CD4-positive, alpha-beta T cell treated with Interleukin-6 for 4 hours (primary cell): ENCODE measurements around the gene NCOA1.
"Not testable (repeated sequence)": the region's sequence is repeated elsewhere in the genome, so short reads cannot be mapped to it uniquely, and the experiment has no call there.

Source experiments
- DNase-seq: peaks from one replicate; pipeline ENCODE4 v3.0.0-alpha.2; 2020; ENCODE audit warnings: mixed read lengths

Gene NCOA1

DNA sequence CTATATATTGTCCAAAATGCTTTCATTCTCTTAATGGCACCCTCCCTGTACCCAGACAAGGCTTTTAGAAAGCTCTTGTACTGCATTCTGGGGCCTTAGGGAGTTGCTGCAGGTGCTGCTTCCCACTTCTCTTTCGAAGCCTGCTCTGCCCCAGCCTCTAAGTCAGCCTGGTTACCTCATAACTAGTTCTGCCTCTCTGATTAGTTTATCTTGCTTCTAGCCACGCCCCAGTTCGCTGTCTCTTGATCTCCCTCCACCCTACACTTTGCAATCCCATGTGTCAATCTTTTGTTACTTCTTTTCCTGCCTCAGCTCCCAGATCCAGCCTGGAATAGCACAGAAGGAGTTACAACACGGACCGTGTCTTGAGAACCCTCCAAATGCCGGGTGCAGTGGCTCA lies 13.8 kb upstream of the NCOA1 start:
- no peak for DNase-seq

DNA sequence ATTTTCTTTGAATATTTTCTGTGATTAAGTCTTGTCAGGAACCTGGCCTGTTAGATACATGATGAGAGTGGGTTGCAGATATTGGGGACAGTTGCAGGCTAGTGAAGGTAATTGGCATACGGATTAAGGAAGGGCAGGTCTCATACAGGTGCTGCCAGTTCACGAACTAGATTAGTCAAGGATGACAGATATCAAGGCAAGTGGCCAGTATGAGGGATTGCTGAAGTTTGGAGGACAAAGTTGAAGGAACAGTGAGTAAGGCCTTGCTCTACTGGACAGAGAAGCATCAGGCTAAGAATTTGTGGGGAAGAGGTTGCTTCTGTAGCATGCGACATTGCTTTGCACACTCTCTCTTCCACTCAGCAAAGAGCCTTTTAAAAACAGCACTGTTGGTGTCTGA lies 12.8 kb upstream of the NCOA1 start:
- no peak for DNase-seq

DNA sequence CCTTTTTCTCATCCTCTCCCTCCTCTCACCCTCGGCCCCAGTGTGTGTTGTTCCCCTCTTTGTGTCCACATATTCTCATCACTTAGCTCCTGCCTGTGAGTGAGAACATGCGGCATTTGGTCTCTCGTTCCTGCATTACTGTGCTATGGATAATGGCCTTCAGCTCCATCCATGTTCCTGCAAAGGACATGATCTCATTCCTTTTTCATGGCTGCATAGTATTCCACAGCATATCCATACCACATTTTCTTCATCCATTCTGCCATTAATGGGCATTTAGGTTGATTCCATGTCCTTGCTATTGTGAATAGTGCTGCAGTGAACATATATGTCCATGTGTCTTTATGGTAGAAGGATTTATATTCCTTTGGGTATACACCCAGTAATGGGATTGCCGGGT lies 10.8 kb upstream of the NCOA1 start:
- DNase-seq, result no peak

- no peak for DNase-seq
Observed at GRCh38 chr2:24482251-24482971, 8.6 kb upstream of the NCOA1 start.

DNA sequence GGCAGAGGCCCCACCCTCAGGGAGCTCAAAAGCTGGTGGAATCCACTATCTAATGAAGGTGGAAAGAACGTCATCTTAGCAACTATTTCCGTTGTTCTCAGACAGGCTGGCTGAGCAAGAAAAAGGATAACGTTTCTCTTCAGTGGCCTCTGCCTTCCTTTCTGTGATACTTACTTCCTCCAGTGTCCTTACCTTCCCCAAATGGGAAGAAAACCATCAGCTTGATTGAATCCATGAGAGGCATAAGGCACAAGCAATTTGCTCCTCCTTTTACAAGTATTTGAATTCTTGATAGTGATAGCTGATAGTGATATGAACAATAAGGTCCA lies 8.1 kb upstream of the NCOA1 start:
- DNase-seq, result no peak

GRCh38 chr2:24484677-24485076 lies 6.4 kb upstream of the NCOA1 start:
- DNase-seq, result not testable (repeated sequence)

DNA sequence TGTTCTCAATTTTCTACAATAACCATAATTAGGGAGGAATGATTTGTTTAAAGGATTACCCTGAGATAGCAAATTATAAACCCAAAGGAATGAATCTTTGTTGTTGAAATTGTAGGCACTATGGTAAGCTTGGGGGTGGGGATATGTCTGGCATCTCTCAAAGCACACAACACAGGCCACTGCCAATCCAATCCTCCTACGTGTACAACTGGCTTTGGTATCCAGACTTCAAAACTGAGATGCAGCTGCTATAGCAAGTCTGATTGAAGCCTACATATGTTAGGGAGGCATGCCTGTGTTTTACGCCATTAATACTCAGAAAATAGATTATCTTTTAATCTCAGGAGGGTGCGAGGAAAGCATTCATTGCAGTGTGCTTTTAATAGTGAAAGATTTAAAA lies 5.9 kb upstream of the NCOA1 start:
- no peak for DNase-seq

DNA sequence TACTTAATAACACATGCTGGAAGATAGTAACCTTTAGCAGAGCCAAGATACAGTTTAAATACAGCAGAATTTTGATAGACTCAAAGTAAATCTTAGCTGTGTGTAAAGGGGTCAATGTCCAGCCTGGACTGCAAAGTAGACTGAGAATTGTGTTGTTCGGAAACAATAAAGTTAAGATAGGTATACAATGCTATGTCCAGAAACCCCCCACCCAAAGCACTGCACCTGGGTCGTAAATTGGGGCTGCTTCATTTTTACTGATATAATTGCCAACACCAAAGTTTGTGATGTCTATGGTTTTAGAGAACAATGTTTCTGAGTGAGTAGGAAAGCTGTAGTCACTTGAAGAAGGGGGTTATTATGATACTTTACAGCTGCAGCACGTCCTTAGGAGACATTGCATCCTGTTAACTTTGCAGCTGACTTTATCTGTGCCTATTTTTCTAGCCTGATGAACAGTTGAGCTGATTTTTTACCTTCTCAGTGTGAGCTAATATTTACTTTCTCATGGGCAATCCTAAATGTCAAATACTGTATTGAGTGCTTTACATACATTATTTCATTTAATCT lies 4.3 kb upstream of the NCOA1 start:
- no peak for DNase-seq

GRCh38 chr2:24489465-24490180 lies 1.4 kb upstream of the NCOA1 start:
- DNase-seq, result no peak

DNA sequence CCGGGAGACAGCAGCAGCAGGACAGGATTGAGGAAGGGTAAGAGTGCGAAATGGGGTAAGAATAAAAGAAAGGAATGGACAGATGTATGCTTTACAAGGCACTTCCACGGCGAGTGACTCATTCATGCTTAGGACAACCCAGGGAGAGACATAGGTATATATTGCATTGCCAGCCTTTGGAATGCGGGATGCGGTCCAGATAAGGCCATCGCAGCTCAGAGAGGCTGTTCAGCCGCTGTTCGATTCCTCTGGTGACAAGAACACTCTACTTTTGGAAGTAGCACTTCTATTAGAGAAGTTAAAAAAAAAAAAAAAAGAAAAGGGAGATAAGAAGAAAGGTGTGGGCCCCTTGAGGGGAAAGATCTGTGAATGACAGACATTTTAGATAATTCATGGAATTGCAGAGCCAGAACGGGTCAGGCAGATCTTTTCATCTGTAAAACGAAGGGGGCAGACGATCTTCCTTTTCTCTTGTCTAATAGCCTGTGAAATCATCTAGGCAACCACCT lies 819 bp upstream of the NCOA1 start:
- DNase-seq, result peak; percentile 23

- peak; percentile 66 for DNase-seq
Observed at GRCh38 chr2:24491542-24492420, 727 bp downstream of the NCOA1 start.

- DNase-seq, result peak; percentile 5
Observed at GRCh38 chr2:24492421-24493279, 1.6 kb downstream of the NCOA1 start.

- no peak for DNase-seq
Observed at GRCh38 chr2:24493713-24494112, 2.7 kb downstream of the NCOA1 start.

GRCh38 chr2:24494410-24494809 lies 3.4 kb downstream of the NCOA1 start:
- no peak for DNase-seq

DNA sequence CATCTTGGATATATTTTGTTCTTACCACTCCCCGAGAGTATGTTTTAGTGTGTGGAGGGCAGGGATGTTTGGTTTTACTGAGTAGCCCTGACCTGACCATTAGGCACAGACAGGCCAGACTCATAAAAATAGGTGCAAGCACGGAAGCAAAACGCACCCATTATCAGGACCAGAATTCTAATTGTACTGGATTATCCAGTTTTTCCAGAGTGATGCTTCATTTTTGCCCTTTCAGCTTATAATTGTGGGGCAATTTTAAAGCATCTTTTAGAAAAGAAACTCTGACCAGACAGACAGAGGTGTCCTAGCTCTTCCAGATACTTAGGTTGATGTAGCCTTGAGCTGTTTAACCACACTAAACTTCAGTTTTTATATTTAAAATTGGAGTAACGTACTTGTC lies 4.4 kb downstream of the NCOA1 start:
- DNase-seq, result no peak

DNA sequence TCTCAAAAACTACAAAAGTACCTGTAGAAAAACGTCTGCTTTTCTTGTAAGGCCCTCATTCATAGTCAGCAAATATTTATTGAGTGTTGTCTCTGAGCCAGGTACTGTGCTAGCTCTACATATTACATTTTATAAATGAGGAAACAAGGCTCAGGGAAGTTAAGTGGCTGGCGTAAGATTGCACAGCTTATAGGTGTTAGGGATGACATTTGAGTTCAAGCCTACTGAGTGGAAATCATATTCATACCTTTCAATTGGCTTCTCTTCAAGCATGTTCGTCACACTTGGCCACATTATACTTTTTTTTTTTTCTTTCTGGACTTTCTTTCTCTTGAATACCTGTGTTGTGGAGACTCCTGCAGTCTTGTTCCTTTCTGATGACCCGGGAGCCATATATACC lies 5.9 kb downstream of the NCOA1 start:
- no peak for DNase-seq

GRCh38 chr2:24497685-24498084 lies 6.6 kb downstream of the NCOA1 start:
- no peak for DNase-seq

- no peak for DNase-seq
Observed at GRCh38 chr2:24498121-24498520, 7.1 kb downstream of the NCOA1 start.

DNA sequence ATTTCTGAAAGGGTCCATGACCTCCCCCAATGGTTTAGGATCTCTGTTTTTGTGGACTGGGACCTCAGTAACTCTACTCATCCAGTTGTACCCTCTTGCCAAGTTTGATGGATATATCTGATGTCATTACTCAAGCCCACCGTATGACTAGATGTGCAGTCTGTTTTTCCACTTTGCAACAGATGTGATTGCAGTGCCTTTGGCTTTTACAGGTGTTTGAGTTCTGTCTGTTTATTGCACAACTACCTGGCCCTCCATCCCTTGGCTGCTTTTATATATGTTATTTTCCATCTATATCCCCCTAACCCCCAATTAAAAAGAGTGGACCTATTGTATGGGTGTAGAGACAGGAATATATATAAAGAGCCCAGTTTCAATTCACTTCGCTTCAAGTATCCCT lies 10.8 kb downstream of the NCOA1 start:
- DNase-seq, result no peak

DNA sequence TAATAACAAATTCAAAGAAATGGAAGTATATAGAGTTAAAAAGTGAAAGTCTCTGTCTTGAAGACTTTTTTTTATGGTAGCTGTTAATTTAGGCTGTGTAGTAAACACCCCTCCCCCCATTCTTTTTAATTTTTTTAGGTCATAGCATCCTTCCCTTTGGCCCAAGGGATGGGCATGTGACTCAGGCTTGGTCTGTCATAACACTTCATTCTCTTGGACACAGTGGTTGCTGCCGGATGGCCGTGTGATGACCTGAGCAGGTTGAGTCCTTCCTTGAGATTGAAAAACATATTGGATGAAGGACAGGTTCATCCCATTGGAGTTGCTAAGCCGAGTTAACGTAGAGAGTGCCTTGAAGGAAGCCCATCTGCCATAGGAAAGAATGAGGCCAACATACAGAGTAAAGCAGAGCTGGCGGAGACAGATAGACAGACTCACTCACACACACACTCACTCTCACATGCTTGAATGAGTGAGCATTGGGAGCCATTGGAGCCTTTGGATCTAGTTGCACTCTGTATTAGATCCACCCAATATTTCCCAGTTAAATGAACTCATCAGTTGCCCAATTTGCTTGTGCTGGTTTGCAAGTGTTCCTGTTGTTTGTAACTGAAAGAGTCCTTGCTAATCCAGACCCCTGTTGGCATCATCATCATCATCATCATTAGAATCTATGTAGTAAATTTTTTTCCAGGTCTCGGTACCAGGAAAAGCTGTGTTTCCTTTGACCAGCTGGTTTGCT lies 14.7 kb downstream of the NCOA1 start:
- DNase-seq, result no peak

- DNase-seq, result no peak
Observed at GRCh38 chr2:24507549-24507948, 16.5 kb downstream of the NCOA1 start.

- no peak for DNase-seq
Observed at GRCh38 chr2:24508878-24509277, 17.8 kb downstream of the NCOA1 start.
